ENCODE results near the gene SAMD9L.
"Not testable (repeated sequence)": the region's sequence is repeated elsewhere in the genome, so short reads cannot be mapped to it uniquely, and the experiment has no call there.

SAMD9L gene

DNA sequence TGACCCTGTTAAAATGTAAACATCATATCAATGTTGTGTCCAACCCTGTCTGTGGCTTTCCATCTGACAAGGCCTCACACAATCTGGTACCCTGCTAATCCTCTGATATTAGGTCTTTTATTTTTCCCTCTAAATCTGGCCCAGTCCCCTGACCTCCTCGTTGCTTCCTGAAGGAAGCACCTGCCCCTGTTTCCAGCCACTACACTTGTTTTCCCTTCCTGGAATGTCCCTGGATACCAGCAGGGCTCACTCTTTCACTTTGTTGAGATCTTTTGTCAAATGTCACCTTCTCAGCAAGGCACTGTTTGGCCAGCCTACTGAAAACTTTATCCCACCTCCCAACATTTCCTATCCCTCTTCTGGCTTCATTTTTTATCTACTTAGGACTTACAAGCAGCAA is 2.1 kb downstream of the SAMD9L start:
- TF ChIP-seq, protein P1, sequence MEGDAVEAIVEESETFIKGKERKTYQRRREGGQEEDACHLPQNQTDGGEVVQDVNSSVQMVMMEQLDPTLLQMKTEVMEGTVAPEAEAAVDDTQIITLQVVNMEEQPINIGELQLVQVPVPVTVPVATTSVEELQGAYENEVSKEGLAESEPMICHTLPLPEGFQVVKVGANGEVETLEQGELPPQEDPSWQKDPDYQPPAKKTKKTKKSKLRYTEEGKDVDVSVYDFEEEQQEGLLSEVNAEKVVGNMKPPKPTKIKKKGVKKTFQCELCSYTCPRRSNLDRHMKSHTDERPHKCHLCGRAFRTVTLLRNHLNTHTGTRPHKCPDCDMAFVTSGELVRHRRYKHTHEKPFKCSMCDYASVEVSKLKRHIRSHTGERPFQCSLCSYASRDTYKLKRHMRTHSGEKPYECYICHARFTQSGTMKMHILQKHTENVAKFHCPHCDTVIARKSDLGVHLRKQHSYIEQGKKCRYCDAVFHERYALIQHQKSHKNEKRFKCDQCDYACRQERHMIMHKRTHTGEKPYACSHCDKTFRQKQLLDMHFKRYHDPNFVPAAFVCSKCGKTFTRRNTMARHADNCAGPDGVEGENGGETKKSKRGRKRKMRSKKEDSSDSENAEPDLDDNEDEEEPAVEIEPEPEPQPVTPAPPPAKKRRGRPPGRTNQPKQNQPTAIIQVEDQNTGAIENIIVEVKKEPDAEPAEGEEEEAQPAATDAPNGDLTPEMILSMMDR (conservative IDR thresholded peaks at IDR 0.05) = no peak
- no peak overlapping the region for H3K27ac ChIP-seq

DNA sequence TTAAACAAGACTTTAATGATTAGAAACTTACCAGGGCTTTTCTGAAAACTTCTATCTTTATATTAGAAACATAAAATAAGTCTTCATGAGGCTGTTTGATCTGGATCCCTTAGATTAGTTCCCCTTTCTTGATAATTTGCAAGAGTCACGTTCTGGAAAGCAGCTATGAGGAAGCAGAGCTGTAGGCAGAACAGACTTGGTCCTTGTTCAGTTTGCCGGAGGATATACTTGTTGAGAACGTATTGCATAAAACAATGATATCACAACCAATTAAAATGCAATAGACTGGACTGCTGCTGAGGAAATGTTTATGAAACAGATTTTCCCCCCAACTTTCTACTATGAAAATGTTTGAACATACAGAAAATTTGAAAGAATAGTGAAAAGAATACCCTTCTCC is 2.8 kb downstream of the SAMD9L start:
- no peak overlapping the region for H3K27ac ChIP-seq

DNA sequence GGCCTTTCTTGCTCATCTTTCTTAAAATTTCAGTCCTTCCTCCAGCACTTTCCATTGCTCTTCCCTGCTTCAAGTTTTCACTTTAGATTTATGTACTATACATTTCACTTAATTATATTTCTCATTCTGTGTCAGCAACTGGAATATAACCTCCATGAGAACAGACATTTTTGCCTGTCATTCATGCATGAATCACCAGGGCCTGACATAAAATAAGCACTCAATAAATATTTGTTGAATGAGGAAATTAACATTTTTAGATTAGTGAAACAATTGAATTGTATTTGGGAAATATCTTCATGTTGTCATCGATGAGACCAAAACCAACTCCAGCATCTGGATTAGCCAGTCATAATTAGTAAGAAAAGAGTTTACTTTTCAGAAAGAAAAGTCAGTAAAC is 6.1 kb downstream of the SAMD9L start:
- TF ChIP-seq, protein P1 (conservative IDR thresholded peaks at IDR 0.05) = no peak

More for the DNA sequence above, 2.8 kb downstream of the SAMD9L start:
- TF ChIP-seq, protein P1 (conservative IDR thresholded peaks at IDR 0.05) = no peak

DNA sequence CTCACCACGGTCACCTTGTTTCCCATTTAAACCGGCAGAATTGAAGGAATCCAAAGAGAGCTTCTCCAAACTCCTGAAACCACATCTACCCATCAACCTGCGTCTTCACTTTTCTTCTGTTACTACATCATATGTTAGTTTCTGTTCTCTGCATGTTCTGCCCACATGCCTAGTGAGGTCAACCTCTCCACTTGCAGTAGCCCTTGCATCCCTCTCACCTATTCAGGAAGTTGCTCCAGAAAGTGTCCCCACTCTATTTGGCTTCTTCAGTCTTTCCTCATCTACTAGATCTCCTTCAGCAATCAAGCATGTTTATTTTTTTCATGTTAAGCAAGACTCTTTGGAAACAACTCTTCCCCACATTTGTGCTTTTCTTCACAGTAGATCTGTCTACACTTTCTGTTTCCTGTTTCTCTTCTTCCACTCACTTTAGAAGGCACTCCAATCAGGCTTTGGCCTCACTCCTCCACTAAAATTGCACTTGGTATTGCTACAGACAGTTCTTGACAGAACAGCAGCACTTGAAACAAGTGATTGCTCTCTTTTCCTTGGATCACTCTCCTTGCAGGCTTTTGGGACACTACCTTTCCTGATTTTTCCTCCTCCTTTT is 7.5 kb downstream of the SAMD9L start:
- TF ChIP-seq, protein P1 (conservative IDR thresholded peaks at IDR 0.05) = no peak
- H3K27ac ChIP-seq = no peak overlapping the region

More for the DNA sequence above, 6.1 kb downstream of the SAMD9L start:
- H3K27ac ChIP-seq = no peak overlapping the region

DNA sequence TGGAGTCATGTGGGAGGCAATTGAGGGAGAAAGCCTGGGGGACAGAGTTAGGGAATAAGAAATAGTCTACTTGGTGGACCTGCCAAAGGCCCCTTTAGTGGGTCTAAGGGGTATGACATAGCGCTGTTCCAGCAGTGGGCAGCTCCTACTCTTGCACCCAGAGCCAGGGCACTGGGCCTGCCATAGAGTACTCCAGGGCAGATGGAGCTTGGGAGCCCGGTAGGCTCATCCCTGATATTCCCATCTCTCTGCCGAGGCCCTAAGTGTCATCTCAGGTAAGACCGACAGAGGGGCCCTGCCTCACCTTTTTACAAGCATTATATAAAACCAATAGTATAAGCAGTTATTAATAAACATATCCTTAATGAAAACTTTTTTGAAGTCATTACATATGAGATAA is 9.6 kb downstream of the SAMD9L start:
- TF ChIP-seq, protein P1 (conservative IDR thresholded peaks at IDR 0.05) = no peak
- no peak overlapping the region for H3K27ac ChIP-seq

DNA sequence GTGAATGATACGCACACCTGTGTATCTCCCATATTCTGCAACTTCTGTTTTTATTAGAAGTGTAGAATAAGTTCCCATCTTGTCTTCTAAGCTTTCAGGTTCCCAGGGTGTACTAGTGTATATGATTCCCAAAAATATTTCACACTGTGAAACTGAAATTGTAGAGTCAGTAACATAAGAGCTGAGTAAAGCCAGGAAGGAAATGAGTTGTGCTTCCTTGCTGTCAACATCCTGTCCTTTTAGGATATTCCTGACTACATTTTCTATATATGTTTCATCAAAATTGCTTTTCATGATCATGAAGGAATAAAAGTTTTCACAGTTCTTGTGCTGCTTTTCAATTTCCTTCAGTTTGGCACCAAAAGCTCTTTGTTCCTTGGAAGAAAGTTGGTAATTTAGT is 15.2 kb downstream of the SAMD9L start:
- TF ChIP-seq, protein P1 (conservative IDR thresholded peaks at IDR 0.05) = no peak

DNA sequence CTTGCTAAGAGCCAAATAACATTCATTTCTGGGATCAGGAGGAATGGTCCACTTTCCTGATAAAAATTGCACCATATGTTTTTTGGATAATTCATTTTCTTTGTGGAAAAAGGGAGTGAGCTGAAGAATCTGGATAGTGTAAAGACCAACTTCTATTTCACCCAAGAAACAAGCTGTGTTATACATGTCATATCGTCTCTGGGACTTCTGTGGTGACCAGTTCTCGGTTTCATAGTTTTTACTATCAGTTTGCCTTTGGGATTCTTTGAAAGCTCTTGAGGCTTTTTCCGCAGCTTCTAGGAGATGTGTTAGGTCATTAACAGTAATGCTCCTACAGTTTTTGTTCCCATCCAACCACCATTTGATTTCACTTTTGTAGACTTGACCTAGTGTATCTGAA is 16.0 kb downstream of the SAMD9L start:
- H3K27ac ChIP-seq = no peak overlapping the region
- TF ChIP-seq, protein P1 (conservative IDR thresholded peaks at IDR 0.05) = no peak

More for the DNA sequence above, 15.2 kb downstream of the SAMD9L start:
- no peak overlapping the region for H3K27ac ChIP-seq

DNA sequence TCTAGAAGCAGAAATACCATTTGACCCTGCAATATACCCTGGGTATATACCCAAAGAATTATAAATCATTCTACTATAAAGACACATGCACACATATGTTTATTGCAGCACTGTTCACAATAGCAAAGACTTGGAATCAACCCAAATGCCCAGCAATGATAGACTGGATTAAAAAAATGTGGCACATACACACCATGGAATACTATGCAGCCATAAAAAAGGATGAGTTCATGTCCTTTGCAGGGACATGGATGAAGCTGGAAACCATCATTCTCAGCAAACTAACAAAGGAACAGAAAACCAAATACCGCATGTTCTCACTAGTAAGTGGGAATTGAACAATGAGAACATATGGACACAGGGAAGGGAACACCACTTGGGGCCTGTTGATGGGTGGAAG is 21.2 kb downstream of the SAMD9L start:
- not testable (repeated sequence) for H3K27ac ChIP-seq

DNA sequence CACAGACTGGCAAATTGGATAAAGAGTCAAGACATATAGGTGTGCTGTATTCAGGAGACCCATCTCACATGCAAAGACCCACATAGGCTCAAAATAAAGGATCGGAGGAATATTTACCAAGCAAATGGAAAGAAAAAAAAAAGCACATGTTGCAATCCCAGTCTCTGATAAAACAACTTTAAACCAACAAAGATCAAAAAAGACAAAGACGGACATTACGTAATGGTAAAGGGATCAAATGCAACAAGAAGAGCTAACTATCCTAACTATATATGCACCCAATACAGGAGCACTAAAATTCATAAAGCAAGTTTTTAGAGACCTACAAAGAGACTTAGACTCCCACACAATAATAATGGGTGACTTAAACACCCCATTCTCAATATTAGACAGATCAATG is 24.7 kb downstream of the SAMD9L start:
- not testable (repeated sequence) for H3K27ac ChIP-seq

Measured in VCaP (cell line).